ENCODE measurements around the gene SLC35B2. TPM values are rescaled to one million over a fixed set of nuclear protein-coding genes. Genes with fewer than 3 reads are reported as not detected.

The SLC35B2 gene
- total and polyA plus RNA-seq, 2 experiments from 2014 or later: 14.0 to 30.9 TPM

- peak overlapping the region; percentile 100 for H3K4me3 ChIP-seq
- Mint-ChIP-seq H3K4me1 (peaks cover 42% of the 10 kb centered on the region), H3K9me3 (peaks cover 13% of the 10 kb centered on the region), H3K27me3 (ENCODE audit: insufficient read depth, low read depth, poor library complexity) (peaks cover 68% of the 10 kb centered on the region), H3K27ac (peak overlapping the region; percentile 100), H3K4me3 (peak overlapping the region; percentile 100), H3K36me3 (ENCODE audit: low read depth) (peaks cover 57% of the 10 kb centered on the region)
- H2AFZ ChIP-seq: no peak overlapping the region
- H3K27me3 ChIP-seq (ENCODE audit: insufficient read depth): no peaks in the 10 kb centered on the region
- no peaks in the 10 kb centered on the region for H3K9me2 ChIP-seq (ENCODE audit: insufficient read depth)
- H3K79me2 ChIP-seq (replicated peaks; ENCODE audit: insufficient read depth): peaks cover 54% of the 10 kb centered on the region
- H3F3A ChIP-seq (replicated peaks; ENCODE audit: low read depth): peaks cover 64% of the 10 kb centered on the region
- DNase-seq (ENCODE audit: low spot score): peak; percentile 62
- H3K36me3 ChIP-seq (ENCODE audit: insufficient read depth): peaks cover 48% of the 10 kb centered on the region
- peak; percentile 5; the same call in 1 of the 2 replicates for TF ChIP-seq POLR2AphosphoS5 (IDR thresholded peaks at IDR 0.05; ENCODE audit: low read depth)
- no peak for TF ChIP-seq NANOG (IDR thresholded peaks at IDR 0.05; ENCODE audit: borderline replicate concordance)
- no peak for TF ChIP-seq ZNF114 (CRISPR knock-in tag; IDR thresholded peaks at IDR 0.05)
- peak; percentile 36; the same call in 1 of the 2 replicates for TF ChIP-seq CREB1 (CRISPR knock-in tag; IDR thresholded peaks at IDR 0.05; ENCODE audit: low read depth)
- peak; percentile 4 for ATAC-seq
- H3K4me1 ChIP-seq (ENCODE audit: insufficient read depth): peaks cover 33% of the 10 kb centered on the region
- peak overlapping the region; percentile 90 for H3K4me2 ChIP-seq
- H4K20me1 ChIP-seq (replicated peaks; ENCODE audit: insufficient read depth): peaks cover 52% of the 10 kb centered on the region
- peak overlapping the region; percentile 99 for H3K27ac ChIP-seq (ENCODE audit: low read depth)
Observed at GRCh38 chr6:44247338-44248302, 9.7 kb downstream of the SLC35B2 start.

DNA sequence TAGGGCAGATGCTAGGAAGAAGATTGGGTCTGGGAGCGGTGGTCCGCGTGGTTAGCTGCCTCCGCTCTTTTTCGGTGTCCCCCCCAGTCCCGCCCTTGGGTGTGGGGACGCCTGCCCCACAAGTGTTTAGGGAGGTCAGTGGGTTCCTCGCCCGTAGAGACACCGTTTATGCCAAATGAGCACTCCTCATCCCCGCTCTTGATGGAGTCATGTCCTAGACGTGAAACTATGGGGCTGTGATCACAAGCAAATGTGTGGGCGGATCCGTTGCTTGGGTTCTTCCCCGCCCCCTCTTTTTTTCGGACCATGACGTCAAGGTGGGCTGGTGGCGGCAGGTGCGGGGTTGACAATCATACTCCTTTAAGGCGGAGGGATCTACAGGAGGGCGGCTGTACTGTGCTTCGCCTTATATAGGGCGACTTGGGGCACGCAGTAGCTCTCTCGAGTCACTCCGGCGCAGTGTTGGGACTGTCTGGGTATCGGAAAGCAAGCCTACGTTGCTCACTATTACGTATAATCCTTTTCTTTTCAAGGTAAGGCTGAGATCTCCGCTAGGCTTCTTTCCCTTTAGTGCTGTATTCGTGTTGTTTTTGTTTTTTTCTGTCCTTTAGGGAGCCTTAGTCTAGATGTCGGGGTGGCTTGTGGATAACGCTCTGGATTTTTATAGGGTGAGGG lies 10.5 kb downstream of the SLC35B2 start, which contains the start of gene HSP90AB1:
Gene HSP90AB1 (plus strand): TSS at position 439 of the 675 bp plus-strand sequence. CDS start 1,529 bp downstream, outside the sequence.
- H2AFZ ChIP-seq: peak within 1 kb of the TSS; percentile 90
- peak within 1 kb of the TSS; percentile 99 for H3K27ac ChIP-seq (ENCODE audit: low read depth)
- H3K27me3 ChIP-seq (ENCODE audit: insufficient read depth): no peaks in the 10 kb centered on the region
- ATAC-seq (peak; percentile 63), DNase-seq (ENCODE audit: low spot score) (peak; percentile 99)
- no peaks in the 10 kb centered on the region for H3K9me2 ChIP-seq (ENCODE audit: insufficient read depth)
- Mint-ChIP-seq H3K9me3 (peaks cover 13% of the 10 kb centered on the region), H3K36me3 (ENCODE audit: low read depth) (peaks cover 49% of the 10 kb centered on the region), H3K27ac (peak within 1 kb of the TSS; percentile 100), H3K4me3 (peak within 1 kb of the TSS; percentile 100), H3K27me3 (ENCODE audit: insufficient read depth, low read depth, poor library complexity) (peaks cover 67% of the 10 kb centered on the region), H3K4me1 (peaks cover 37% of the 10 kb centered on the region)
- H3K36me3 ChIP-seq (ENCODE audit: insufficient read depth): peaks cover 39% of the 10 kb centered on the region
- peaks cover 47% of the 10 kb centered on the region for H4K20me1 ChIP-seq (replicated peaks; ENCODE audit: insufficient read depth)
- peak within 1 kb of the TSS; percentile 100 for H3K4me3 ChIP-seq
- H3K79me2 ChIP-seq (replicated peaks; ENCODE audit: insufficient read depth): peaks cover 53% of the 10 kb centered on the region
- H3F3A ChIP-seq (replicated peaks; ENCODE audit: low read depth): peaks cover 56% of the 10 kb centered on the region
- peak within 1 kb of the TSS; percentile 90 for H3K4me2 ChIP-seq
- peaks cover 33% of the 10 kb centered on the region for H3K4me1 ChIP-seq (ENCODE audit: insufficient read depth)
- TF ChIP-seq STAT1 (IDR thresholded peaks at IDR 0.05; ENCODE audit: unreplicated experiment): no peak
- no peak for TF ChIP-seq ZNF331 (CRISPR knock-in tag; IDR thresholded peaks at IDR 0.05; ENCODE audit: low read depth)
- TF ChIP-seq CREB1 (CRISPR knock-in tag; IDR thresholded peaks at IDR 0.05; ENCODE audit: low read depth): peak; percentile 92
- TF ChIP-seq, protein P1, sequence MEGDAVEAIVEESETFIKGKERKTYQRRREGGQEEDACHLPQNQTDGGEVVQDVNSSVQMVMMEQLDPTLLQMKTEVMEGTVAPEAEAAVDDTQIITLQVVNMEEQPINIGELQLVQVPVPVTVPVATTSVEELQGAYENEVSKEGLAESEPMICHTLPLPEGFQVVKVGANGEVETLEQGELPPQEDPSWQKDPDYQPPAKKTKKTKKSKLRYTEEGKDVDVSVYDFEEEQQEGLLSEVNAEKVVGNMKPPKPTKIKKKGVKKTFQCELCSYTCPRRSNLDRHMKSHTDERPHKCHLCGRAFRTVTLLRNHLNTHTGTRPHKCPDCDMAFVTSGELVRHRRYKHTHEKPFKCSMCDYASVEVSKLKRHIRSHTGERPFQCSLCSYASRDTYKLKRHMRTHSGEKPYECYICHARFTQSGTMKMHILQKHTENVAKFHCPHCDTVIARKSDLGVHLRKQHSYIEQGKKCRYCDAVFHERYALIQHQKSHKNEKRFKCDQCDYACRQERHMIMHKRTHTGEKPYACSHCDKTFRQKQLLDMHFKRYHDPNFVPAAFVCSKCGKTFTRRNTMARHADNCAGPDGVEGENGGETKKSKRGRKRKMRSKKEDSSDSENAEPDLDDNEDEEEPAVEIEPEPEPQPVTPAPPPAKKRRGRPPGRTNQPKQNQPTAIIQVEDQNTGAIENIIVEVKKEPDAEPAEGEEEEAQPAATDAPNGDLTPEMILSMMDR (conservative IDR thresholded peaks at IDR 0.05; ENCODE audit: low read depth in 2 of 2): no peak
- no peak for TF ChIP-seq EZH2 (IDR thresholded peaks at IDR 0.05; ENCODE audit: low read depth, unreplicated experiment)
- no peak for TF ChIP-seq ZNF462 (CRISPR knock-in tag; IDR thresholded peaks at IDR 0.05)
- TF ChIP-seq POLR2AphosphoS5 (IDR thresholded peaks at IDR 0.05; ENCODE audit: low read depth): peak; percentile 100

All from GM23338 (cell line).